ENCODE results near the gene EDA.

Gene EDA

DNA sequence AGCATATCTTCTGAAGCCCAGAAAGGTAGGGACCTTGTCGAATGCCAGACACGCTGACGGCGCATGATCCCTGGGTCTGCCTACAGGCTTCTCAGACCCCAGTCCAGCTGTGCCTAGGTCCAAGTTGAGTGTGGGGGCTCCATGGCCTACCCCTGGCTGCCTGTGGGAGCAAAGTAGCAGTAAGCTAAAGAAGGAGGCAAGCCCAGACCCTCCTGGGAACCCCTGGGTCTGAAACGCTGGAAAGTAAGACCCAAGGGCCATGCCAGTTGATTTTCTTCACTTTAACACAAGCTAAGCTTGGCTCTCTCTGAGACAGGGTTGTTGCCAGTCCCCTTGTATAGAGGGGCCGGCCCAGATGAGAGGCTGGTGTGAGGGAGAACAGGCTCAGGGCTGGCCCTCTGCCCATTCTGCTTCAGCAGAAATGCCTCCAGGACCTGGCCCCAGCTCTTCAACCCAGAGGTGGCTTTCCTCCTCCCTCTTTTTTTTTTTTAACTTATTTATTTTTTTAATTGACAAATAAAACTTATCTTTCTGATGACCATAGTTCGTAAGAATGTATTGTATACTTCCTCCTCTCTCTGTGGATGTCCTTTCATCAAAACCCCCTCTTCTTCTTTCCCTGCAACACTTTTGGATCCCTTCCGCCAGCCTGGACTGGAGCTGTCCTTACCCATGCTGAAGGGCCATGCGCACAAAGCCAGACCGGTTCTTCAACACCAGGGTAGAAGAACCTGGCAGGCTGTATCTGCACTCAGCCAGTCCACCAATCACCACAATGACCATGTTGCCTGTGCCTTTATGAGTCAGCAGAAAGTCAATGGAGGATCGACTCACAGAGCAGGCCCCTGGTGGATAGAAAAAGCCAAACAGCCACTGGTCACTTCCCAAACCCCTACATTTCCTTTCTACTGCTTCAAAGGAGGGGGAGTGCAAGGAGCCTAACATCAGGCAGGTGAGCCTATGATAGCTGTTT lies 426.8 kb downstream of the EDA start:
- H3K27ac ChIP-seq, result peak overlapping the region; percentile 82
- TF ChIP-seq, protein P1, sequence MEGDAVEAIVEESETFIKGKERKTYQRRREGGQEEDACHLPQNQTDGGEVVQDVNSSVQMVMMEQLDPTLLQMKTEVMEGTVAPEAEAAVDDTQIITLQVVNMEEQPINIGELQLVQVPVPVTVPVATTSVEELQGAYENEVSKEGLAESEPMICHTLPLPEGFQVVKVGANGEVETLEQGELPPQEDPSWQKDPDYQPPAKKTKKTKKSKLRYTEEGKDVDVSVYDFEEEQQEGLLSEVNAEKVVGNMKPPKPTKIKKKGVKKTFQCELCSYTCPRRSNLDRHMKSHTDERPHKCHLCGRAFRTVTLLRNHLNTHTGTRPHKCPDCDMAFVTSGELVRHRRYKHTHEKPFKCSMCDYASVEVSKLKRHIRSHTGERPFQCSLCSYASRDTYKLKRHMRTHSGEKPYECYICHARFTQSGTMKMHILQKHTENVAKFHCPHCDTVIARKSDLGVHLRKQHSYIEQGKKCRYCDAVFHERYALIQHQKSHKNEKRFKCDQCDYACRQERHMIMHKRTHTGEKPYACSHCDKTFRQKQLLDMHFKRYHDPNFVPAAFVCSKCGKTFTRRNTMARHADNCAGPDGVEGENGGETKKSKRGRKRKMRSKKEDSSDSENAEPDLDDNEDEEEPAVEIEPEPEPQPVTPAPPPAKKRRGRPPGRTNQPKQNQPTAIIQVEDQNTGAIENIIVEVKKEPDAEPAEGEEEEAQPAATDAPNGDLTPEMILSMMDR (conservative IDR thresholded peaks at IDR 0.05), result no peak

DNA sequence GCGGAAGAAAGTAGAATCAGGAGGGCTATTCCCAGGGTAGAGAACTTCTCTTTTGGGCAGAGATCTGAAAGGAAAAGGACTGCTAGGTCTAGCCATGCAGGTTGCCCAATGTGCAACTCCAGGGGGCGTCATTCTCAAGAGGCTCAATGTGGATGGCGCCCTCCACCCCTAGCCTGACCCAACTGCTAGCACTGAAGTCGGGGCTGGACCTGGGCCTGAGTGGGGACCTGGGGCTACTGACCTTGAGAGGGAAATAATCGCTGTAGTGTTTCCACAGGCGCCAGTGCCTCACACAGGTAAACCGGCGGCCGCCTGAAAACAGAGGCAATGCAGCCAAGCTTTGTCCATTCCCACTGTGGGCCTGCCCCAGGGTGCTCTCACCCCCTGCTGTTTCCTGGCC lies 427.8 kb downstream of the EDA start:
- TF ChIP-seq, protein P1 (conservative IDR thresholded peaks at IDR 0.05), result no peak
- H3K27ac ChIP-seq, result no peak overlapping the region

DNA sequence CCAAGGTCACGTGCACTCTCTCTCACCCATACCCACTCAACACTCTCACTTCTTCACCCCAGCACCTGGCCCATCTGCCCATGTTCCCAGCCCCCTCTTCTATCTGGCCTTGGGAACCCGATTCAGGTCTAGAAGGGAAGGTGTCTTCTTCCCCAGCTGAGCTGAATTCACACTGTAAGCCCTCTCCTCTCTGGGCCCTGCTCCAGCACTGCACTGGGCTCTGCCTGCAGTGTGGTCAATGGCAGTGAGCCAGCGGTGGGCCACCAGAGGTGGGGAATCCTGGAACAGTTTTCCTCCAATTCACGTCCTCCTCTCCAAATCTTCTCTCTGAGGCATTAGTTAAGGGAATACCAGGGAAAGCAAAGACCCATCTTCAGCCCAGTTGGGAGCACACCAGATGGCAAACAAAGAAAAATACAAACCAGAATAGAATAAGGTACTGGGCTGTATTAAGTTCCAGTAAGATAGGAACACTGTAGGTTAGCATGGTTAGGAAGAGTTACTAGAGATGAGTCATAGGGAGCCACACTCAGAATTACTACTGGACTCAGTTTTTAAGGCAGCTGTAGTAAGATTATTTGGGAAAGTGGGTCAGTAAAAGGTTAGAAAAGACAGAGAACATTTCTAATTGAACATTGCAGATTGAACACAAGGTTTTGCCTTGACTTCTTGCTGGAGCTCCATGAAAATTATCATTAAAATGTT lies 428.8 kb downstream of the EDA start:
- H3K27ac ChIP-seq, result no peak overlapping the region
- TF ChIP-seq, protein P1 (conservative IDR thresholded peaks at IDR 0.05), result no peak

DNA sequence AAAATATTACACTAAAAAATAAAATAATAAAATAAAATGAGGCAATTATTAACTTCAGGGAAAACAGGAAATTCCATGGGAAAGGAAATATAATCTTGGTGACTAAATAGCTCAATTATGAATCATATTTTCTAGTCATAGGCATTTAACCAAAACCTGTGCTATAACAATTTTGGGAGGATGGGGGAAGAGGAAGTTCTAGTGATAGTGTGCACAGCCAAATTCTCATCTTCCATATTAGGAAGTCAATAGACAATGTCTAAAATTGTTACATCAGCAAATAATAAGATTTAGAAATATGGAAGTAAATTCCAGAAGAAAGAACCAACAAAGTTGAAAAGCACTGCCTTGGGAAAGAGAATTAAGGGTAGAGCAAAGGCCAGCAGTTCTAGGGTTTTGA lies 431.1 kb downstream of the EDA start:
- H3K27ac ChIP-seq, result no peak overlapping the region
- TF ChIP-seq, protein P1 (conservative IDR thresholded peaks at IDR 0.05), result no peak

DNA sequence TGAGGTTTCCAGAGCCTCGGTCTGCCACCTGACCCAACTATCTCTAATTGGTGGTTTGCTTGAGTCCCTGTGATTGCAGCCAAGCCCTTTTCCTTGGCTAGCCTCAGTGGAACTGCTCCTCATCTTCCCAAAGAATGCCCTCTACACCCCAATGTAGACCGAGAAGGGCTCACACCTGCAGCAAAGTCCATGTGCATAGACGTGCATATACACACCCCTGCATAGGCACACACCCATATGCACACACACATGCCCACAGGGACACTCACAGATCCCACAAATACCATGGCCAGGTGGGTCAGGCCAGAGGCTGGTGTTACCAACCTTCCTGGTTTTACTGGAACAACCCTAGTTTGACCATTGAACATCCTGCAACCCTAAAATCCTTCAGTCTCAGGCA lies 433.5 kb downstream of the EDA start:
- no peak overlapping the region for H3K27ac ChIP-seq
- TF ChIP-seq, protein P1 (conservative IDR thresholded peaks at IDR 0.05), result no peak

DNA sequence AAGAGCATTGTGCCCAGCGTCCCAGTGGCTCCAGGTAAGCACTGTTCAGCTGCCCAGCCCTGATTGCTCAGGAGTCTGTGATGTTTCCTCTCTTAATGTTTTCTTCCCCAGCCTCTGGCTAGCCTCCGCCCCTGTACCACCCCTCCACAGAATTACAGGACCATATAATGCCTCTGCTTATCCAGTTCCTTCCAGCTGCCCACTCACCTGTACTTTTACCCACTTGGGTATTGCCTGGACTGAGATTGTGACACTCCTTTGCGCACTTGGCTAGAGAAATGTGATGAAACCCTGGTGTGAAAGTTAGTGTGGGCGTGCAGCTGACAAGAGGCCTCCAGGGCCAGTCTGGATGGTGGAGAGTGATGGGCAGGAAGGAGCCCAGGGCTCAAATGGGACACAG lies 434.0 kb downstream of the EDA start, which contains the start of gene AWAT2:
AWAT2 (minus strand) TSS at position 14 of the 400 bp plus-strand sequence; CDS start at position 8, 6 bp downstream.
- no peak within 1 kb of the TSS for H3K27ac ChIP-seq
- TF ChIP-seq, protein P1 (conservative IDR thresholded peaks at IDR 0.05), result no peak

DNA sequence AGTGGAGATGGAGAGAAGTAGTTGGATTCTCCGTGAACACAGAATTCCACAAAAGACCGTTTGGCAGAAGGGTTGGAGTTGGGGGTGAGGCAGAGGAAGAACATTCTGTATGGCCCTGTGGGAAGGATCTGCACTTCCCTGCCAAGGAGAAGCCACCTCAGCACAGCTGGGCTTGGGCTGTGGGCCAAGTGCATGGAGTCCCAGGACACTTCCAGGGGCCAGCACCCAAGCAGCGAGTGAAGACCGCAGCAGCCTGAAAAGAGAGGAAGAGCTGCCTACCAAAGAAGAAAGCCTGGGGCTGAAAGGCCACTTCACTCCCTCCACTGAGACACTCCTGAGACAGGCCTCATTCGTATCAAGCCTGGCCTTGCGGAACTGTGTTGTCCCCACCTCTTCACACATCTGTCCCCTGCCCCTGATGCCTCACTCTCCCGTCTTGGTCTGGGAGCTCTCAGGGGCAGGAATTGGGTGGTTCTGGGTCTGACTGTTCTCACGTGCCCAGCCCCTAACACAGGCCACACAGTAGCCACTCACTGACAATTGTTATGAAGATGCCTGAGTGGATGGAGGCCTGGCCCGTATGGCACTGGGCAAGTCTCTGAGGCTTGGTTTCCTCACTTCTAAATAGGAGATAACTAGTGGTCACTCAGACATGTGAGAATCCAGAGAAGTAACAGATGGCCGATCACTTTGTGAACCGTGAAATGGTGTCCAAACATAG lies 437.1 kb downstream of the EDA start:
- TF ChIP-seq, protein P1 (conservative IDR thresholded peaks at IDR 0.05), result no peak

More for the DNA sequence above, 437.1 kb downstream of the EDA start:
- no peak overlapping the region for H3K27ac ChIP-seq

Data from VCaP (cell line).